ENCODE measurements around the gene INTU. TPM values are rescaled to one million over a fixed set of nuclear protein-coding genes. Genes with fewer than 3 reads are reported as not detected.
"Not testable (repeated sequence)": the region's sequence is repeated elsewhere in the genome, so short reads cannot be mapped to it uniquely, and the experiment has no call there.

INTU gene
- 0.08 TPM for polyA plus RNA-seq (2012; ENCODE audit: low read depth, missing spikeins)

GRCh38 chr4:127632420-127633403 is at the start of gene INTU:
Gene INTU (plus strand): TSS chr4:127632957. CDS start chr4:127633035, 78 bp downstream.
- FAIRE-seq (peak; percentile 76), DNase-seq (ENCODE audit: insufficient read length, low spot score) (no peak)
- TF ChIP-seq POLR2AphosphoS5 (IDR thresholded peaks at IDR 0.05; ENCODE audit: low read depth, low read length) (no peak), PAX5 (IDR thresholded peaks at IDR 0.05; ENCODE audit: insufficient read depth, low read length, severe bottlenecking) (no peak), TAF1 (IDR thresholded peaks at IDR 0.05; ENCODE audit: low read depth, low read length) (no peak), POLR2A (IDR thresholded peaks at IDR 0.05; ENCODE audit: low read depth, low read length) (no peak), SPI1 (IDR thresholded peaks at IDR 0.05; ENCODE audit: low read depth, low read length) (no peak), POU2F2 (IDR thresholded peaks at IDR 0.05; ENCODE audit: low read depth, low read length) (no peak)

- FAIRE-seq = not testable (repeated sequence)
Observed at GRCh38 chr4:127586496-127586895, 46.3 kb upstream of the INTU start.

GRCh38 chr4:127586922-127587571 is 45.7 kb upstream of the INTU start:
- FAIRE-seq (peak; percentile 45), DNase-seq (ENCODE audit: insufficient read length, low spot score) (peak; percentile 13)
- no peak for TF ChIP-seq SPI1 (IDR thresholded peaks at IDR 0.05; ENCODE audit: low read depth, low read length)
- no peak for TF ChIP-seq POLR2AphosphoS5 (IDR thresholded peaks at IDR 0.05; ENCODE audit: low read depth, low read length)
- no peak for TF ChIP-seq POU2F2 (IDR thresholded peaks at IDR 0.05; ENCODE audit: low read depth, low read length)
- TF ChIP-seq TAF1 (IDR thresholded peaks at IDR 0.05; ENCODE audit: low read depth, low read length) = no peak
- no peak for TF ChIP-seq POLR2A (IDR thresholded peaks at IDR 0.05; ENCODE audit: low read depth, low read length)
- no peak for TF ChIP-seq PAX5 (IDR thresholded peaks at IDR 0.05; ENCODE audit: insufficient read depth, low read length, severe bottlenecking)

More at GRCh38 chr4:127586496-127586895, 46.3 kb upstream of the INTU start:
- DNase-seq (ENCODE audit: insufficient read length, low spot score) = not testable (repeated sequence)

GRCh38 chr4:127589153-127589552 is 43.6 kb upstream of the INTU start:
- not testable (repeated sequence) for DNase-seq (ENCODE audit: insufficient read length, low spot score); FAIRE-seq

- DNase-seq (ENCODE audit: insufficient read length, low spot score) (no peak), FAIRE-seq (no peak)
- no peak for TF ChIP-seq SPI1 (IDR thresholded peaks at IDR 0.05; ENCODE audit: low read depth, low read length)
- no peak for TF ChIP-seq PAX5 (IDR thresholded peaks at IDR 0.05; ENCODE audit: insufficient read depth, low read length, severe bottlenecking)
- TF ChIP-seq POLR2AphosphoS5 (IDR thresholded peaks at IDR 0.05; ENCODE audit: low read depth, low read length) = no peak
- TF ChIP-seq POLR2A (IDR thresholded peaks at IDR 0.05; ENCODE audit: low read depth, low read length) = no peak
- TF ChIP-seq TAF1 (IDR thresholded peaks at IDR 0.05; ENCODE audit: low read depth, low read length) = no peak
- TF ChIP-seq POU2F2 (IDR thresholded peaks at IDR 0.05; ENCODE audit: low read depth, low read length) = no peak
Observed at GRCh38 chr4:127598656-127599055, 34.1 kb upstream of the INTU start.

GRCh38 chr4:127601029-127601428 is 31.7 kb upstream of the INTU start:
- no peak for TF ChIP-seq POLR2AphosphoS5 (IDR thresholded peaks at IDR 0.05; ENCODE audit: low read depth, low read length)
- no peak for TF ChIP-seq SPI1 (IDR thresholded peaks at IDR 0.05; ENCODE audit: low read depth, low read length)
- TF ChIP-seq POU2F2 (IDR thresholded peaks at IDR 0.05; ENCODE audit: low read depth, low read length) = no peak
- no peak for TF ChIP-seq POLR2A (IDR thresholded peaks at IDR 0.05; ENCODE audit: low read depth, low read length)
- TF ChIP-seq TAF1 (IDR thresholded peaks at IDR 0.05; ENCODE audit: low read depth, low read length) = no peak
- TF ChIP-seq PAX5 (IDR thresholded peaks at IDR 0.05; ENCODE audit: insufficient read depth, low read length, severe bottlenecking) = no peak
- DNase-seq (ENCODE audit: insufficient read length, low spot score) (no peak), FAIRE-seq (no peak)

GRCh38 chr4:127604949-127605709 is 27.6 kb upstream of the INTU start:
- TF ChIP-seq POLR2A (IDR thresholded peaks at IDR 0.05; ENCODE audit: low read depth, low read length) (no peak), POU2F2 (IDR thresholded peaks at IDR 0.05; ENCODE audit: low read depth, low read length) (no peak), POLR2AphosphoS5 (IDR thresholded peaks at IDR 0.05; ENCODE audit: low read depth, low read length) (no peak), SPI1 (IDR thresholded peaks at IDR 0.05; ENCODE audit: low read depth, low read length) (no peak), TAF1 (IDR thresholded peaks at IDR 0.05; ENCODE audit: low read depth, low read length) (no peak), PAX5 (IDR thresholded peaks at IDR 0.05; ENCODE audit: insufficient read depth, low read length, severe bottlenecking) (no peak)
- no peak for DNase-seq (ENCODE audit: insufficient read length, low spot score)
- no peak for FAIRE-seq

- DNase-seq (ENCODE audit: insufficient read length, low spot score) = no peak
- FAIRE-seq = no peak
- TF ChIP-seq POLR2A (IDR thresholded peaks at IDR 0.05; ENCODE audit: low read depth, low read length) (no peak), SPI1 (IDR thresholded peaks at IDR 0.05; ENCODE audit: low read depth, low read length) (no peak), POU2F2 (IDR thresholded peaks at IDR 0.05; ENCODE audit: low read depth, low read length) (no peak), POLR2AphosphoS5 (IDR thresholded peaks at IDR 0.05; ENCODE audit: low read depth, low read length) (no peak), TAF1 (IDR thresholded peaks at IDR 0.05; ENCODE audit: low read depth, low read length) (no peak), PAX5 (IDR thresholded peaks at IDR 0.05; ENCODE audit: insufficient read depth, low read length, severe bottlenecking) (no peak)
Observed at GRCh38 chr4:127606823-127607222, 25.9 kb upstream of the INTU start.

GRCh38 chr4:127609484-127609883 is 23.3 kb upstream of the INTU start:
- TF ChIP-seq PAX5 (IDR thresholded peaks at IDR 0.05; ENCODE audit: insufficient read depth, low read length, severe bottlenecking) (no peak), POU2F2 (IDR thresholded peaks at IDR 0.05; ENCODE audit: low read depth, low read length) (no peak), POLR2A (IDR thresholded peaks at IDR 0.05; ENCODE audit: low read depth, low read length) (no peak), TAF1 (IDR thresholded peaks at IDR 0.05; ENCODE audit: low read depth, low read length) (no peak)
- DNase-seq (ENCODE audit: insufficient read length, low spot score) (no peak), FAIRE-seq (no peak)

All from GM12891 (cell line).